ENCODE data around the gene CGNL1.
A peak's percentile ranks its signal among the peaks of the same experiment; 100 is the strongest.

DNA sequence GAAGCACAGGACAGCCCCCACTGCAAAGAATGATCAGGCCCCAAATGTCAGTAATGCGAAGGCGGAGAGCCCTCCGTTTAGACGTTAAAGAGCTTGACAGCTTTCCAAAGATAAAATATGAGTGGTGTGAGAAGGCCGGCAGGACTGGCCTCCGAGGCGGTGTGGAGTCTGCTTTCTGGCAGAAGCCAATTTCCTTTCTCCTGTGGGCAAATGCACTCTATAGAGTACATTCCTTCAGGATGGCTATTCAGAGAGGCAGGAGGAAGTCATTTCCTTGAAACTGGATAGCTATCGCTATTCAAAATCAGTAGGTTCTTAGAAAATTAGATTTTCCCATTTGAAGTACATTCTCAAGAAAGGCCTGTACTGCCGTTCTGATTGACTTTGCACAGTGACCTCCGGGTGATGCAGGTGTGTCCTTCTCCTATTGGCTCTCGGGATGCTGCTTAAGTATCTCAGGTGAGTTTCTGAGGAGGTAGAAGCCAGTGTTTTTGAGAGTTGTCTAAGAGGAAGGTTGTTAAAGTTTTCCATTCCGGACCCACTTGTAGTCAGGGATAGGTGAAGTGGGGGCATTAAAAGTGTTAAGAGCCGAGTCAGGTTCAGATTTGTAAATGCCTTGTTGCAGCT, 142.6 kb downstream of the CGNL1 start:
- peak in 1 of 2 donors; percentile 54 for TF ChIP-seq POLR2A (IDR thresholded peaks at IDR 0.05)
- TF ChIP-seq, protein P1, sequence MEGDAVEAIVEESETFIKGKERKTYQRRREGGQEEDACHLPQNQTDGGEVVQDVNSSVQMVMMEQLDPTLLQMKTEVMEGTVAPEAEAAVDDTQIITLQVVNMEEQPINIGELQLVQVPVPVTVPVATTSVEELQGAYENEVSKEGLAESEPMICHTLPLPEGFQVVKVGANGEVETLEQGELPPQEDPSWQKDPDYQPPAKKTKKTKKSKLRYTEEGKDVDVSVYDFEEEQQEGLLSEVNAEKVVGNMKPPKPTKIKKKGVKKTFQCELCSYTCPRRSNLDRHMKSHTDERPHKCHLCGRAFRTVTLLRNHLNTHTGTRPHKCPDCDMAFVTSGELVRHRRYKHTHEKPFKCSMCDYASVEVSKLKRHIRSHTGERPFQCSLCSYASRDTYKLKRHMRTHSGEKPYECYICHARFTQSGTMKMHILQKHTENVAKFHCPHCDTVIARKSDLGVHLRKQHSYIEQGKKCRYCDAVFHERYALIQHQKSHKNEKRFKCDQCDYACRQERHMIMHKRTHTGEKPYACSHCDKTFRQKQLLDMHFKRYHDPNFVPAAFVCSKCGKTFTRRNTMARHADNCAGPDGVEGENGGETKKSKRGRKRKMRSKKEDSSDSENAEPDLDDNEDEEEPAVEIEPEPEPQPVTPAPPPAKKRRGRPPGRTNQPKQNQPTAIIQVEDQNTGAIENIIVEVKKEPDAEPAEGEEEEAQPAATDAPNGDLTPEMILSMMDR (IDR thresholded peaks at IDR 0.05), result no peak
